GM12878 (cell line): ENCODE results near the gene CALML4. TPM values are rescaled to one million over a fixed set of nuclear protein-coding genes. Genes with fewer than 3 reads are reported as not detected.

Experiments used
- ATAC-seq: fragments of 200-7000 bp; cut with Tn5 transposase; 3 replicates; pipeline ENCODE4 v1.9.1; 2020; ENCODE audit warnings: mild to moderate bottlenecking, moderate library complexity
- BruUV-seq: library from RNA; stranded (reverse); fragments of 400-500 nt; replicated peaks from 2 replicates; lab custom pipeline; 2021; lab: Mats Ljungman, UMichigan
- CTCF ChIA-PET: fragments of 300-600 bp; sonication (Branson Sonifier 250); formaldehyde crosslinking; extraction: SDS; loops from one replicate; lab custom pipeline; 2021; ENCODE audit warnings: inconsistent platforms; lab: Yijun Ruan, JAX
- POLR2A ChIA-PET: fragments of 350-600 bp; formaldehyde crosslinking; extraction: SDS; loops from one replicate; lab custom pipeline; 2021; ENCODE audit warnings: inconsistent platforms; lab: Charles Lee
- RAD21 ChIA-PET: fragments of 300-600 bp; sonication (Branson Sonifier 250); formaldehyde crosslinking; loops from one replicate; lab custom pipeline; 2023; ENCODE audit warnings: antibody characterized with exemption; ENCODE audit not compliant: unreplicated experiment; lab: Charles Lee
- SMC1A ChIA-PET: fragments of 300-600 bp; sonication (Branson Sonifier 250); formaldehyde crosslinking; loops from one replicate; lab custom pipeline; 2023; ENCODE audit not compliant: unreplicated experiment, uncharacterized antibody; lab: Charles Lee
- DNase-seq: peaks from one replicate; pipeline ENCODE4 v3.0.0-alpha.2; 2011; ENCODE audit warnings: low read depth, low spot score
- FAIRE-seq: peaks from 3 replicates; lab custom pipeline; 2011; peaks lifted over from hg19 to GRCh38; lab: Jason Lieb, UNC
- H2AFZ ChIP-seq: 2 replicates; pipeline ENCODE4 v1.6.0; 2011; ENCODE audit warnings: low read depth, low read length, control low read depth; ENCODE audit not compliant: control insufficient read depth
- H3K27ac ChIP-seq: 2 replicates; pipeline ENCODE4 v1.5.1; 2011; ENCODE audit warnings: control low read depth; ENCODE audit not compliant: control insufficient read depth, insufficient read depth
- H3K27me3 ChIP-seq, 2 experiments: replicated peaks in 1 of 2; 2 replicates each; pipeline versions ENCODE4 v1.6.0 to v1.6.1; 2011; ENCODE audit warnings: low read length in 1 of 2; ENCODE audit not compliant: control insufficient read depth in 2 of 2, insufficient read depth in 2 of 2
- H3K36me3 ChIP-seq, 2 experiments: 2 replicates each; pipeline ENCODE4 v1.5.1; 2011; ENCODE audit warnings: low read length in 1 of 2; ENCODE audit not compliant: control insufficient read depth in 2 of 2, insufficient read depth in 2 of 2
- H3K4me1 ChIP-seq: 2 replicates; pipeline ENCODE4 v1.6.1; 2011; ENCODE audit warnings: mild to moderate bottlenecking, low read length, moderate library complexity, mixed read lengths; ENCODE audit not compliant: control insufficient read depth, insufficient read depth
- H3K4me2 ChIP-seq: 2 replicates; pipeline ENCODE4 v1.6.0; 2011; ENCODE audit warnings: control low read depth; ENCODE audit not compliant: control insufficient read depth, insufficient read depth
- H3K4me3 ChIP-seq: fragments of 200-600 bp; sonication (generic); 2 replicates; pipeline ENCODE4 v1.5.1; 2016
- H3K79me2 ChIP-seq: 2 replicates; pipeline ENCODE4 v1.6.0; 2011; ENCODE audit warnings: low read length; ENCODE audit not compliant: control insufficient read depth, insufficient read depth
- H3K9ac ChIP-seq: 2 replicates; pipeline ENCODE4 v1.8.0; 2011; ENCODE audit warnings: low read length, control low read depth, mixed read lengths; ENCODE audit not compliant: control insufficient read depth, insufficient read depth
- H3K9me3 ChIP-seq: replicated peaks from 3 replicates; pipeline ENCODE4 v1.5.1; 2011; ENCODE audit warnings: mild to moderate bottlenecking, low read length; ENCODE audit not compliant: control insufficient read depth, insufficient read depth
- H4K20me1 ChIP-seq: 2 replicates; pipeline ENCODE4 v1.6.0; 2011; ENCODE audit not compliant: control insufficient read depth, insufficient read depth
- ATF7 ChIP-seq: fragments of 450-650 bp; IDR thresholded peaks from 2 replicates; pipeline ENCODE4 v1.6.1; 2016; ENCODE audit warnings: low read depth, mild to moderate bottlenecking
- BACH1 ChIP-seq: fragments of 450-650 bp; IDR thresholded peaks from 2 replicates; pipeline ENCODE4 v1.6.1; 2017; ENCODE audit warnings: mild to moderate bottlenecking, borderline replicate concordance
- CBFB ChIP-seq: IDR thresholded peaks from 2 replicates; pipeline ENCODE4 v1.6.1; 2016; ENCODE audit warnings: antibody characterized with exemption, low read depth
- E4F1 ChIP-seq: fragments of 450-650 bp; IDR thresholded peaks from 2 replicates; pipeline ENCODE4 v1.6.1; 2018; ENCODE audit warnings: borderline replicate concordance, mild to moderate bottlenecking; ENCODE audit not compliant: partially characterized antibody
- HDAC2 ChIP-seq: fragments of 200-600 bp; sonication (generic); IDR thresholded peaks from 2 replicates; pipeline ENCODE4 v1.6.1; 2017
- JUND ChIP-seq: IDR thresholded peaks from 2 replicates; pipeline ENCODE4 v1.6.1; 2012; ENCODE audit warnings: low read depth, mild to moderate bottlenecking, low read length, improper control_type of control experiment, moderate library complexity
- MYB ChIP-seq: fragments of 150-350 bp; IDR thresholded peaks from 2 replicates; pipeline ENCODE4 v1.6.1; 2014; ENCODE audit warnings: mild to moderate bottlenecking, low read depth, low read length, borderline replicate concordance
- NFIC ChIP-seq: IDR thresholded peaks from 2 replicates; pipeline ENCODE4 v1.6.1; 2012; ENCODE audit warnings: low read depth, mild to moderate bottlenecking, inconsistent platforms, low read length, moderate library complexity
- SMC3 ChIP-seq: IDR thresholded peaks from 2 replicates; pipeline ENCODE4 v1.6.1; 2011; ENCODE audit warnings: low read length, improper control_type of control experiment, borderline replicate concordance
- SP1 ChIP-seq: IDR thresholded peaks from one replicate; pipeline ENCODE4 v1.6.1; 2011; ENCODE audit warnings: low read depth, low read length
- TARDBP ChIP-seq: IDR thresholded peaks from 2 replicates; pipeline ENCODE4 v1.6.1; 2016; ENCODE audit warnings: borderline replicate concordance
- ZSCAN29 ChIP-seq: fragments of 450-650 bp; IDR thresholded peaks from 2 replicates; pipeline ENCODE4 v1.6.1; 2017; ENCODE audit warnings: mild to moderate bottlenecking, moderate library complexity
- WGBS: methylation state at CpG from one replicate; pipeline ENCODE4 v1.1.6; 2016; ENCODE audit warnings: low lambda C conversion rate; ENCODE audit not compliant: insufficient replicate concordance, insufficient coverage; ENCODE audit errors: missing lambda C conversion rate; 5-methylcytosine and 5-hydroxymethylcytosine counted together
- in situ Hi-C: fragments of 300-500 bp; cut with MboI; formaldehyde crosslinking; loops from 9 replicates; pipeline ENCODE4 v1.14.3; 2018; ENCODE audit warnings: mixed read lengths
- intact Hi-C: fragments of 100-400 bp; cut with micrococcal nuclease; formaldehyde crosslinking; loops from one replicate; pipeline ENCODE4 v1.14.2; 2022; ENCODE audit not compliant: unreplicated experiment
- polyA plus RNA-seq, 11 experiments: library from polyadenylated mRNA; depleted of rRNA in 4 of 11; unstranded in 6 of 11; stranded (reverse) in 5 of 11; fragments of >200 nt; fragmentation: Nextera tagmentation in 4 of 11; fragmentation: Illumina TruSeq in 1 of 11; extraction: Ambion mirVana in 4 of 11; extraction: Trizol in 1 of 11; gene quantifications; 1 replicate in 1 of 11; 2 replicates in 10 of 11; pipeline versions ENCODE4 v1.2.1 to v1.2.3, GENCODE V29; 2011 to 2016; ENCODE audit warnings: inconsistent platforms in 2 of 11, missing spikeins in 2 of 11, low read depth in 1 of 11
- total RNA-seq, 4 experiments: library from RNA; depleted of rRNA in 3 of 4; stranded (reverse); fragments of >200 nt in 3 of 4; fragmentation: Illumina TruSeq in 1 of 4; extraction: Trizol in 1 of 4; gene quantifications; 2 replicates each; pipeline versions ENCODE4 v1.2.1 to v1.2.3, GENCODE V29; 2013 to 2021
- TF ChIP-seq, protein P1 (sequence below): fragments of 450-650 bp; IDR thresholded peaks from 2 replicates; pipeline ENCODE4 v1.6.1; 2017; ENCODE audit warnings: borderline replicate concordance
- TF ChIP-seq, protein P2 (sequence below): fragments of 450-650 bp; IDR thresholded peaks from 2 replicates; pipeline ENCODE4 v1.6.1; 2017; ENCODE audit warnings: mild to moderate bottlenecking, moderate library complexity

CALML4 gene
- total and polyA plus RNA-seq, 10 of the 15 experiments (the other 5 are each of a cell fraction or from before 2014, with no cell fraction given), result 1.7 to 15.9 (median 5.1) TPM

- Histone ChIP-seq H3K4me3 (no peak overlapping the region), H3K27ac (no peak overlapping the region), H4K20me1 (no peaks in the 10 kb centered on the region), H3K9ac (no peak overlapping the region), H3K36me3 (peaks cover 4 to 25% of the 10 kb centered on the region in 2 experiments), H3K4me2 (no peak overlapping the region), H3K27me3 (no peaks in the 10 kb centered on the region), H3K9me3 (no peaks in the 10 kb centered on the region), H3K79me2 (no peaks in the 10 kb centered on the region; the same call in 1 of the 2 replicates), H3K4me1 (no peaks in the 10 kb centered on the region), H2AFZ (no peak overlapping the region)
- intact Hi-C loops (loop anchor here (5.0 kb wide), 1 partner anchor 94 kb away; no protein-coding TSS in a partner anchor), in situ Hi-C loops (loop anchor here (5.0 kb wide), 1 partner anchor 289 kb away; no protein-coding TSS in a partner anchor)
- no peak for ATAC-seq
- DNase-seq, result no peak
- SMC1A ChIA-PET, result interaction anchor here (0.7 to 7.0 kb wide), 3 partner anchors 8 to 289 kb away, joined by 3 to 97 read pairs (median 4); no protein-coding TSS in a partner anchor
- CTCF ChIA-PET, result interaction anchor here (0.6 to 9.6 kb wide), 3 partner anchors 12 to 289 kb away, joined by 3 to 119 read pairs (median 6); no protein-coding TSS in a partner anchor
- RAD21 ChIA-PET, result interaction anchor here (4.3 kb wide), 1 partner anchor 96 kb away, joined by 23 read pairs; the partner anchor contains the start of gene PIAS1
- TF ChIP-seq, protein P1, sequence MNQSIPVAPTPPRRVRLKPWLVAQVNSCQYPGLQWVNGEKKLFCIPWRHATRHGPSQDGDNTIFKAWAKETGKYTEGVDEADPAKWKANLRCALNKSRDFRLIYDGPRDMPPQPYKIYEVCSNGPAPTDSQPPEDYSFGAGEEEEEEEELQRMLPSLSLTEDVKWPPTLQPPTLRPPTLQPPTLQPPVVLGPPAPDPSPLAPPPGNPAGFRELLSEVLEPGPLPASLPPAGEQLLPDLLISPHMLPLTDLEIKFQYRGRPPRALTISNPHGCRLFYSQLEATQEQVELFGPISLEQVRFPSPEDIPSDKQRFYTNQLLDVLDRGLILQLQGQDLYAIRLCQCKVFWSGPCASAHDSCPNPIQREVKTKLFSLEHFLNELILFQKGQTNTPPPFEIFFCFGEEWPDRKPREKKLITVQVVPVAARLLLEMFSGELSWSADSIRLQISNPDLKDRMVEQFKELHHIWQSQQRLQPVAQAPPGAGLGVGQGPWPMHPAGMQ, result no peak
- no peak for TF ChIP-seq JUND
- no peak for TF ChIP-seq ZSCAN29
- no peak for TF ChIP-seq TARDBP
- no peak for TF ChIP-seq SMC3
- no peak for TF ChIP-seq HDAC2
- no peak for TF ChIP-seq BACH1
- TF ChIP-seq SP1, result no peak
- no peak for TF ChIP-seq E4F1
- TF ChIP-seq NFIC, result no peak
- TF ChIP-seq MYB, result no peak
- no peak for TF ChIP-seq CBFB
- TF ChIP-seq, protein P2, sequence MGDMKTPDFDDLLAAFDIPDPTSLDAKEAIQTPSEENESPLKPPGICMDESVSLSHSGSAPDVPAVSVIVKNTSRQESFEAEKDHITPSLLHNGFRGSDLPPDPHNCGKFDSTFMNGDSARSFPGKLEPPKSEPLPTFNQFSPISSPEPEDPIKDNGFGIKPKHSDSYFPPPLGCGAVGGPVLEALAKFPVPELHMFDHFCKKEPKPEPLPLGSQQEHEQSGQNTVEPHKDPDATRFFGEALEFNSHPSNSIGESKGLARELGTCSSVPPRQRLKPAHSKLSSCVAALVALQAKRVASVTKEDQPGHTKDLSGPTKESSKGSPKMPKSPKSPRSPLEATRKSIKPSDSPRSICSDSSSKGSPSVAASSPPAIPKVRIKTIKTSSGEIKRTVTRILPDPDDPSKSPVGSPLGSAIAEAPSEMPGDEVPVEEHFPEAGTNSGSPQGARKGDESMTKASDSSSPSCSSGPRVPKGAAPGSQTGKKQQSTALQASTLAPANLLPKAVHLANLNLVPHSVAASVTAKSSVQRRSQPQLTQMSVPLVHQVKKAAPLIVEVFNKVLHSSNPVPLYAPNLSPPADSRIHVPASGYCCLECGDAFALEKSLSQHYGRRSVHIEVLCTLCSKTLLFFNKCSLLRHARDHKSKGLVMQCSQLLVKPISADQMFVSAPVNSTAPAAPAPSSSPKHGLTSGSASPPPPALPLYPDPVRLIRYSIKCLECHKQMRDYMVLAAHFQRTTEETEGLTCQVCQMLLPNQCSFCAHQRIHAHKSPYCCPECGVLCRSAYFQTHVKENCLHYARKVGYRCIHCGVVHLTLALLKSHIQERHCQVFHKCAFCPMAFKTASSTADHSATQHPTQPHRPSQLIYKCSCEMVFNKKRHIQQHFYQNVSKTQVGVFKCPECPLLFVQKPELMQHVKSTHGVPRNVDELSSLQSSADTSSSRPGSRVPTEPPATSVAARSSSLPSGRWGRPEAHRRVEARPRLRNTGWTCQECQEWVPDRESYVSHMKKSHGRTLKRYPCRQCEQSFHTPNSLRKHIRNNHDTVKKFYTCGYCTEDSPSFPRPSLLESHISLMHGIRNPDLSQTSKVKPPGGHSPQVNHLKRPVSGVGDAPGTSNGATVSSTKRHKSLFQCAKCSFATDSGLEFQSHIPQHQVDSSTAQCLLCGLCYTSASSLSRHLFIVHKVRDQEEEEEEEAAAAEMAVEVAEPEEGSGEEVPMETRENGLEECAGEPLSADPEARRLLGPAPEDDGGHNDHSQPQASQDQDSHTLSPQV, result no peak
- no peak for TF ChIP-seq ATF7
- no peak for FAIRE-seq
- no TSS peak for BruUV-seq
- POLR2A ChIA-PET, result interaction anchor here (0.6 kb wide), 1 partner anchor 95 kb away, joined by 3 read pairs; no protein-coding TSS in a partner anchor
- whole genome bisulfite sequencing, result 90% methylated on average over 1 of the region's 1 CpG
These were observed 53.9 kb downstream of the CALML4 start for GRCh38 chr15:68151277-68151676.
